ENCODE data around the gene DOCK8. TPM values are rescaled to one million over a fixed set of nuclear protein-coding genes. Genes with fewer than 3 reads are reported as not detected.

Gene DOCK8
- total and polyA plus RNA-seq, 2 of the 4 experiments (the other 2 are of a cell fraction): not detected

DNA sequence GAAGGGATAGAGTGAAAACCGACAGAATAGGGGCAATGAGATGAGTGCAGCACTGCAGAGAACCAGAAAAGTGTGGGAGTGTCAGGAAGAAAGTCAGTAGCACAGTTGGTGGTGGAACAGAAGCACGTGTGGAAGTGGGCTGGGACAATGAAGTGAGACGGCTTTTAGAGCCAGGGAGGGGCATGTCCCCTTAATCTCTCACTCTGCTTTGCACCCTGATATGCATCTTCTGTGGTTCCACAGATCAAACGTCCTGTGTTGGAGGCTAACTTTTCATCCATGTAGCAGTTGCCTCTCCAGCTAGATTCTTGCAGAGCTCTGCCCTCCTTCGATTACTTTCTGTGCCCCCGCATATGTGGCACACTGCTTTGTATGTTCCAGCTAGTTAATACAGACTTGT, 163.6 kb downstream of the DOCK8 start:
- Histone ChIP-seq H4K20me1 (ENCODE audit: insufficient read depth, low read length) (no peaks in the 10 kb centered on the region), H3K4me3 (ENCODE audit: insufficient read depth, low read depth, low read length) (no peak overlapping the region), H2BK5ac (ENCODE audit: low read depth, low read length, poor library complexity, severe bottlenecking) (no peak overlapping the region), H2AK5ac (ENCODE audit: low read depth, low read length) (no peak overlapping the region), H2AFZ (replicated peaks; ENCODE audit: low read length, poor library complexity) (no peak overlapping the region), H3K4me1 (ENCODE audit: control insufficient read depth, insufficient read depth, low read length) (no peaks in the 10 kb centered on the region), H4K91ac (ENCODE audit: insufficient read depth, low read depth, low read length) (no peak overlapping the region), H3K18ac (ENCODE audit: low read depth, low read length) (no peak overlapping the region), H3K9me3 (ENCODE audit: control insufficient read depth, insufficient read depth, low read length) (no peaks in the 10 kb centered on the region), H3K9me1 (ENCODE audit: insufficient read depth, low read length) (no peaks in the 10 kb centered on the region), H3K79me1 (ENCODE audit: low read depth in 1 of 2, low read length in 2 of 2) (no peaks in the 10 kb centered on the region), H3K23ac (ENCODE audit: low read depth, low read length) (no peak overlapping the region), H4K5ac (ENCODE audit: low read depth, low read length) (no peak overlapping the region), H4K8ac (ENCODE audit: low read depth in 2 of 2, low read length in 2 of 2) (no peak overlapping the region), H3K36me3 (ENCODE audit: control insufficient read depth, insufficient read depth, low read length) (no peaks in the 10 kb centered on the region), H3K56ac (ENCODE audit: extremely low read depth, insufficient read depth, low read length) (no peak overlapping the region), H3K14ac (replicated peaks; ENCODE audit: low read depth, low read length) (no peak overlapping the region), H2BK15ac (ENCODE audit: low read depth, low read length) (no peak overlapping the region), H2BK120ac (ENCODE audit: low read depth, low read length) (no peak overlapping the region), H3K4me2 (ENCODE audit: low read depth, low read length) (no peak overlapping the region), H3K4ac (ENCODE audit: low read depth, low read length) (no peak overlapping the region), H3K27me3 (ENCODE audit: control insufficient read depth, insufficient read depth, low read length) (peaks cover 3% of the 10 kb centered on the region; the same call in 1 of the 2 replicates), H3K9ac (ENCODE audit: low read depth, low read length) (no peak overlapping the region), H3K27ac (ENCODE audit: insufficient read depth, low read length) (no peak overlapping the region), H2BK20ac (ENCODE audit: low read depth, low read length) (no peak overlapping the region), H2AK9ac (replicated peaks; ENCODE audit: low read depth, low read length, poor library complexity) (no peak overlapping the region)
- ATAC-seq (ENCODE audit: low read depth): no peak
- in situ Hi-C loops (cut with MboI; ENCODE audit: low sequenced_read_pairs) (no loop called here), intact Hi-C loops (cut with micrococcal nuclease) (no loop called here), dilution Hi-C loops (cut with HindIII; ENCODE audit: low sequenced_read_pairs, unreplicated experiment) (no loop called here)
- no TSS peak for BruUV-seq (replicated peaks)
- WGBS, 2 experiments (ENCODE audit: extremely low coverage in 2 of 2, insufficient read length in 1 of 2): 0% methylated on average over 1 of the region's 6 CpGs; no CpG with 5 or more reads in 1 of the 2 experiments
- CTCF ChIA-PET: no interaction called here
- no peak for DNase-seq
- POLR2A ChIA-PET (ENCODE audit: unreplicated experiment): no interaction called here
- TF ChIP-seq FOS (IDR thresholded peaks at IDR 0.05; ENCODE audit: low read depth, low read length) (no peak), SMC3 (IDR thresholded peaks at IDR 0.05; ENCODE audit: low read depth, low read length) (no peak), POLR2A (IDR thresholded peaks at IDR 0.05; ENCODE audit: low read depth, low read length) (no peak), BHLHE40 (IDR thresholded peaks at IDR 0.05; ENCODE audit: low read depth, low read length) (no peak), MXI1 (IDR thresholded peaks at IDR 0.05; ENCODE audit: borderline replicate concordance, low read depth, low read length) (no peak), RCOR1 (IDR thresholded peaks at IDR 0.05; ENCODE audit: insufficient replicate concordance, low read length) (no peak), RFX5 (IDR thresholded peaks at IDR 0.05; ENCODE audit: low read depth, low read length) (no peak), MAFK (IDR thresholded peaks at IDR 0.05; ENCODE audit: low read depth, low read length) (no peak), CHD1 (IDR thresholded peaks at IDR 0.05; ENCODE audit: low read depth, low read length) (no peak), RAD21 (IDR thresholded peaks at IDR 0.05; ENCODE audit: low read length) (no peak), MAZ (IDR thresholded peaks at IDR 0.05; ENCODE audit: borderline replicate concordance, low read depth, low read length) (no peak), CTCF (conservative IDR thresholded peaks at IDR 0.05; ENCODE audit: low read depth, low read length) (no peak), CEBPB (IDR thresholded peaks at IDR 0.05; ENCODE audit: low read depth, low read length) (no peak), NFE2L2 (IDR thresholded peaks at IDR 0.05; ENCODE audit: low read depth, low read length) (no peak)
- TF ChIP-seq, protein P1, sequence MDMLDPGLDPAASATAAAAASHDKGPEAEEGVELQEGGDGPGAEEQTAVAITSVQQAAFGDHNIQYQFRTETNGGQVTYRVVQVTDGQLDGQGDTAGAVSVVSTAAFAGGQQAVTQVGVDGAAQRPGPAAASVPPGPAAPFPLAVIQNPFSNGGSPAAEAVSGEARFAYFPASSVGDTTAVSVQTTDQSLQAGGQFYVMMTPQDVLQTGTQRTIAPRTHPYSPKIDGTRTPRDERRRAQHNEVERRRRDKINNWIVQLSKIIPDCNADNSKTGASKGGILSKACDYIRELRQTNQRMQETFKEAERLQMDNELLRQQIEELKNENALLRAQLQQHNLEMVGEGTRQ (IDR thresholded peaks at IDR 0.05; ENCODE audit: low read depth, low read length): no peak
- TF ChIP-seq, protein P2, sequence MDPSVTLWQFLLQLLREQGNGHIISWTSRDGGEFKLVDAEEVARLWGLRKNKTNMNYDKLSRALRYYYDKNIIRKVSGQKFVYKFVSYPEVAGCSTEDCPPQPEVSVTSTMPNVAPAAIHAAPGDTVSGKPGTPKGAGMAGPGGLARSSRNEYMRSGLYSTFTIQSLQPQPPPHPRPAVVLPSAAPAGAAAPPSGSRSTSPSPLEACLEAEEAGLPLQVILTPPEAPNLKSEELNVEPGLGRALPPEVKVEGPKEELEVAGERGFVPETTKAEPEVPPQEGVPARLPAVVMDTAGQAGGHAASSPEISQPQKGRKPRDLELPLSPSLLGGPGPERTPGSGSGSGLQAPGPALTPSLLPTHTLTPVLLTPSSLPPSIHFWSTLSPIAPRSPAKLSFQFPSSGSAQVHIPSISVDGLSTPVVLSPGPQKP (IDR thresholded peaks at IDR 0.05; ENCODE audit: borderline replicate concordance, low read depth, low read length): no peak
